ENCODE measurements around the gene PRRG2. TPM values are rescaled to one million over a fixed set of nuclear protein-coding genes. Genes with fewer than 3 reads are reported as not detected.

PRRG2 gene
- total and polyA plus RNA-seq, 10 of the 15 experiments (the other 5 are each of a cell fraction or from before 2014, with no cell fraction given), result 0.09 to 2.1 (median 0.86) TPM

- no peak for TF ChIP-seq KLF5 (IDR thresholded peaks at IDR 0.05; ENCODE audit: partially characterized antibody)
- 0 out of 2 replicates have a peak, but pooled peaks have one; percentile 1 for TF ChIP-seq SIN3A (IDR thresholded peaks at IDR 0.05; ENCODE audit: low read depth, low read length)
- no peak for TF ChIP-seq ZSCAN29 (IDR thresholded peaks at IDR 0.05)
- peak; percentile 57; the same call in 1 of the 2 replicates for TF ChIP-seq TAF1 (IDR thresholded peaks at IDR 0.05; ENCODE audit: borderline replicate concordance, low read depth, low read length)
- no peak for TF ChIP-seq CHD2 (IDR thresholded peaks at IDR 0.05; ENCODE audit: borderline replicate concordance, low read depth, low read length)
- TF ChIP-seq RAD21 (IDR thresholded peaks at IDR 0.05; ENCODE audit: insufficient read depth, low read depth, low read length), result no peak
- 0 out of 2 replicates have a peak, but pooled peaks have one; percentile 32 for TF ChIP-seq ZNF687 (IDR thresholded peaks at IDR 0.05)
- TF ChIP-seq SMARCA5 (IDR thresholded peaks at IDR 0.05), result no peak
- TF ChIP-seq YY1 (IDR thresholded peaks at IDR 0.05; ENCODE audit: low read depth, low read length), result peak; percentile 89
- TF ChIP-seq ZNF384 (IDR thresholded peaks at IDR 0.05; ENCODE audit: borderline replicate concordance, low read depth, low read length), result peak; percentile 96
- 0 out of 2 replicates have a peak, but pooled peaks have one; percentile 17 for TF ChIP-seq ZBED1 (IDR thresholded peaks at IDR 0.05; ENCODE audit: borderline replicate concordance)
- peak in 1 of 2 experiments; percentile 48; a peak in 1 of 4 replicates for TF ChIP-seq BHLHE40 (IDR thresholded peaks at IDR 0.05; ENCODE audit: borderline replicate concordance in 1 of 2, low read depth in 2 of 2, low read length in 1 of 2)
- TF ChIP-seq MTA3 (IDR thresholded peaks at IDR 0.05; ENCODE audit: borderline replicate concordance, low read length), result no peak
Observed at GRCh38 chr19:49590971-49591730, 10.0 kb downstream of the PRRG2 start, which contains the start of gene PRR12 (continued).
